ENCODE data around the gene CCDC9B. TPM values are rescaled to one million over a fixed set of nuclear protein-coding genes. Genes with fewer than 3 reads are reported as not detected.

CCDC9B gene
- total RNA-seq, 1 donor from 2014 or later = 72.5 TPM

- ATAC-seq (no peak), DNase-seq (no peak)
- Histone ChIP-seq H3K27ac (no peak overlapping the region), H3K4me1 (peaks cover 39% of the 10 kb centered on the region), H3K4me3 (no peak overlapping the region), H3K9me3 (no peaks in the 10 kb centered on the region), H3K36me3 (no peaks in the 10 kb centered on the region), H3K27me3 (peaks cover 53% of the 10 kb centered on the region)
- TF ChIP-seq CTCF (IDR thresholded peaks at IDR 0.05) = no peak
- intact Hi-C loops (cut with DNase I) = no loop called here
Measured at GRCh38 chr15:40283615-40284300, 57.0 kb downstream of the CCDC9B start.

GRCh38 chr15:40282869-40283614 is 57.7 kb downstream of the CCDC9B start, which contains the start of gene ANKRD63:
TSS of gene ANKRD63 (minus strand) at chr15:40283064. CDS start at chr15:40282586, 478 bp downstream.
- peaks cover 53% of the 10 kb centered on the region for H3K27me3 ChIP-seq
- H3K27ac ChIP-seq = no peak within 1 kb of the TSS
- no peak for TF ChIP-seq CTCF (IDR thresholded peaks at IDR 0.05)
- ATAC-seq (peak; percentile 34), DNase-seq (no peak)
- H3K4me3 ChIP-seq = peak within 1 kb of the TSS; percentile 46
- H3K36me3 ChIP-seq = no peaks in the 10 kb centered on the region
- intact Hi-C loops (cut with DNase I) = no loop called here
- H3K4me1 ChIP-seq = peaks cover 36% of the 10 kb centered on the region
- H3K9me3 ChIP-seq = no peaks in the 10 kb centered on the region

GRCh38 chr15:40282147-40282868 is 58.4 kb downstream of the CCDC9B start:
- H3K27me3 ChIP-seq = peaks cover 53% of the 10 kb centered on the region
- DNase-seq (peak; percentile 77), ATAC-seq (peak; percentile 55)
- no peaks in the 10 kb centered on the region for H3K36me3 ChIP-seq
- intact Hi-C loops (cut with DNase I) = no loop called here
- peak overlapping the region; percentile 46 for H3K4me3 ChIP-seq
- no peaks in the 10 kb centered on the region for H3K9me3 ChIP-seq
- peaks cover 39% of the 10 kb centered on the region for H3K4me1 ChIP-seq
- peak; percentile 50 for TF ChIP-seq CTCF (IDR thresholded peaks at IDR 0.05)
- no peak overlapping the region for H3K27ac ChIP-seq

GRCh38 chr15:40281801-40282146 is 59.0 kb downstream of the CCDC9B start:
- intact Hi-C loops (cut with DNase I) = no loop called here
- TF ChIP-seq CTCF (IDR thresholded peaks at IDR 0.05) = no peak
- H3K4me3 ChIP-seq = peak overlapping the region; percentile 46
- DNase-seq (no peak), ATAC-seq (no peak)
- no peaks in the 10 kb centered on the region for H3K36me3 ChIP-seq
- no peak overlapping the region for H3K27ac ChIP-seq
- H3K4me1 ChIP-seq = peaks cover 39% of the 10 kb centered on the region
- H3K27me3 ChIP-seq = peaks cover 53% of the 10 kb centered on the region
- no peaks in the 10 kb centered on the region for H3K9me3 ChIP-seq

Other genes starting within 250 kb of the CCDC9B start
- 15.4 TPM for gene BMF, start 232.1 kb downstream of the CCDC9B start, total RNA-seq
- gene BUB1B, start 179.9 kb downstream of the CCDC9B start, total RNA-seq = 1.8 TPM
- 5.7 TPM for gene PAK6, start 101.9 kb downstream of the CCDC9B start, total RNA-seq
- not detected for gene ANKRD63, start 57.9 kb downstream of the CCDC9B start, total RNA-seq
- gene PLCB2, start 33.0 kb downstream of the CCDC9B start, total RNA-seq = 61.2 TPM
- 39.5 TPM for gene INAFM2, start 17.2 kb downstream of the CCDC9B start, total RNA-seq
- not detected for gene PHGR1, start 10.1 kb upstream of the CCDC9B start, total RNA-seq
- gene DISP2, start 17.3 kb upstream of the CCDC9B start, total RNA-seq = 6.5 TPM
- gene KNSTRN, start 41.8 kb upstream of the CCDC9B start, total RNA-seq = 18.1 TPM
- 115 TPM for gene IVD, start 64.9 kb upstream of the CCDC9B start, total RNA-seq
- gene BAHD1, start 100.0 kb upstream of the CCDC9B start, total RNA-seq = 29.8 TPM
- gene CHST14, start 130.0 kb upstream of the CCDC9B start, total RNA-seq = 14.1 TPM
- 20.7 TPM for gene CCDC32, start 224.1 kb upstream of the CCDC9B start, total RNA-seq
- gene RPUSD2, start 228.4 kb upstream of the CCDC9B start, total RNA-seq = 6.4 TPM